Small intestine (tissue), 7 donors: ENCODE data around the gene MPHOSPH9. TPM values are rescaled to one million over a fixed set of nuclear protein-coding genes. Genes with fewer than 3 reads are reported as not detected.

ENCODE experiments used
- DNase-seq, 2 donors: peaks; one replicate each; pipeline versions ENCODE4 v3.0.0 to v3.0.0-alpha.2; 2013
- FAIRE-seq: peaks from 2 replicates; lab custom pipeline; 2012; peaks lifted over from hg19 to GRCh38; lab: Jason Lieb, UNC
- H3K27ac ChIP-seq, 3 donors: one replicate each; pipeline ENCODE4 v1.5.1; 2013; ENCODE audit warnings: low read length in 2 of 3, mild to moderate bottlenecking in 2 of 3, control low read depth in 1 of 3, inconsistent platforms in 1 of 3, low read depth in 1 of 3, moderate library complexity in 1 of 3
- H3K27me3 ChIP-seq, 3 donors: one replicate each; pipeline ENCODE4 v1.6.1; 2013; ENCODE audit warnings: low read length in 3 of 3, inconsistent platforms in 1 of 3; ENCODE audit not compliant: control insufficient read depth in 3 of 3, insufficient read depth in 3 of 3
- H3K36me3 ChIP-seq, 3 donors: one replicate each; pipeline ENCODE4 v1.6.1; 2013; ENCODE audit warnings: low read length in 3 of 3, inconsistent platforms in 1 of 3, low read depth in 1 of 3, mild to moderate bottlenecking in 1 of 3, moderate library complexity in 1 of 3; ENCODE audit not compliant: control insufficient read depth in 3 of 3, insufficient read depth in 2 of 3
- H3K4me1 ChIP-seq, 3 donors: one replicate each; pipeline ENCODE4 v1.6.1; 2013; ENCODE audit warnings: low read length in 2 of 3, inconsistent platforms in 1 of 3, low read depth in 1 of 3, mild to moderate bottlenecking in 1 of 3, moderate library complexity in 1 of 3; ENCODE audit not compliant: control insufficient read depth in 3 of 3, insufficient read depth in 2 of 3
- H3K4me3 ChIP-seq, 3 donors: one replicate each; pipeline ENCODE4 v1.5.1; 2013; ENCODE audit warnings: low read length in 3 of 3, control low read depth in 1 of 3, inconsistent platforms in 1 of 3, low read depth in 1 of 3, mild to moderate bottlenecking in 1 of 3, moderate library complexity in 1 of 3
- H3K9me3 ChIP-seq, 2 donors: one replicate each; pipeline ENCODE4 v1.6.1; 2013; ENCODE audit warnings: low read depth in 1 of 2, low read length in 1 of 2; ENCODE audit not compliant: control insufficient read depth in 2 of 2, insufficient read depth in 1 of 2
- WGBS, 3 donors: extraction: QIAGEN DNeasy Blood & Tissue Kit; methylation state at CpG; one replicate each; pipeline ENCODE4 v1.1.7; 2013; 5-methylcytosine and 5-hydroxymethylcytosine counted together
- polyA plus RNA-seq, 4 donors: library from polyadenylated mRNA; stranded (reverse) in 3 of 4; unstranded in 1 of 4; fragments of 200-250 nt in 3 of 4; fragments of 120-200 nt in 1 of 4; gene quantifications; one replicate each; pipeline versions ENCODE4 v1.2.1 to v1.2.3, GENCODE V29; 2013
- donor health status: healthy with polysubstance abuse.
- donor health status: control.
- donor health status: control.
- donor health status: Bipolar disorder and iron deficiency.
- donor health status: healthy.

MPHOSPH9 gene
- polyA plus RNA-seq, 4 donors = 1.6 to 16.4 (median 5.2) TPM

GRCh38 chr12:123107926-123108681 lies 124.8 kb downstream of the MPHOSPH9 start:
- FAIRE-seq (no peak), DNase-seq (no peak)
- H3K27ac ChIP-seq = no peak overlapping the region
- no peaks in the 10 kb centered on the region for H3K27me3 ChIP-seq
- H3K36me3 ChIP-seq = peaks cover 0 to 33% (median 0%) of the 10 kb centered on the region in 3 donors
- H3K9me3 ChIP-seq = no peaks in the 10 kb centered on the region
- WGBS, 3 donors = 79 to 89% (median 86%) methylated on average over 13 of the region's 13 CpGs
- H3K4me1 ChIP-seq = peaks cover 0 to 3% (median 0%) of the 10 kb centered on the region in 3 donors
- no peak overlapping the region for H3K4me3 ChIP-seq

- Histone ChIP-seq H3K9me3 (no peaks in the 10 kb centered on the region), H3K36me3 (peaks cover 0 to 34% (median 0%) of the 10 kb centered on the region in 3 donors), H3K27me3 (no peaks in the 10 kb centered on the region), H3K4me1 (peaks cover 0 to 3% (median 0%) of the 10 kb centered on the region in 3 donors), H3K27ac (peak overlapping the region in 2 of 3 donors; percentile 6 to 73), H3K4me3 (no peak overlapping the region)
- FAIRE-seq = no peak
- 62 to 78% (median 64%) methylated on average over 9 of the region's 9 CpGs for WGBS, 3 donors
- DNase-seq = peak in 1 of 2 donors; percentile 38
These were observed 126.1 kb downstream of the MPHOSPH9 start for GRCh38 chr12:123106640-123107359.

GRCh38 chr12:123105211-123105826 lies 127.6 kb downstream of the MPHOSPH9 start:
- DNase-seq (no peak), FAIRE-seq (no peak)
- peak overlapping the region in 1 of 3 donors; percentile 66 for H3K27ac ChIP-seq
- 85 to 93% (median 90%) methylated on average over 14 of the region's 14 CpGs for WGBS, 3 donors
- peaks cover 0 to 34% (median 0%) of the 10 kb centered on the region in 3 donors for H3K36me3 ChIP-seq
- no peaks in the 10 kb centered on the region for H3K27me3 ChIP-seq
- H3K4me3 ChIP-seq = no peak overlapping the region
- H3K9me3 ChIP-seq = no peaks in the 10 kb centered on the region
- H3K4me1 ChIP-seq = peaks cover 0 to 3% (median 0%) of the 10 kb centered on the region in 3 donors

GRCh38 chr12:123104809-123105208 lies 128.1 kb downstream of the MPHOSPH9 start:
- Histone ChIP-seq H3K9me3 (no peaks in the 10 kb centered on the region), H3K4me3 (no peak overlapping the region), H3K4me1 (peaks cover 0 to 3% (median 0%) of the 10 kb centered on the region in 3 donors), H3K27me3 (no peaks in the 10 kb centered on the region), H3K36me3 (peaks cover 0 to 30% (median 0%) of the 10 kb centered on the region in 3 donors), H3K27ac (peak overlapping the region in 1 of 3 donors; percentile 66)
- DNase-seq (no peak), FAIRE-seq (no peak)
- WGBS, 3 donors = 77 to 79% (median 78%) methylated on average over 4 of the region's 4 CpGs

Other genes starting within 250 kb of the MPHOSPH9 start
- 1 to 10 TPM; 2.2 to 8.0 (median 4.2) TPM for gene PITPNM2, start 82.1 kb downstream of the MPHOSPH9 start, polyA plus RNA-seq
- gene MTRFR, start 295 bp upstream of the MPHOSPH9 start, polyA plus RNA-seq = 10 to 100 TPM; 11.1 to 14.0 (median 12.4) TPM
- 10 to 100 TPM; 53.1 to 69.4 (median 58.8) TPM for gene CDK2AP1, start 38.7 kb upstream of the MPHOSPH9 start, polyA plus RNA-seq
- 10 to 100 TPM in 1 of 4 donors, 1 to 10 TPM in 3; 5.1 to 19.9 (median 6.5) TPM for gene SBNO1, start 131.7 kb upstream of the MPHOSPH9 start, polyA plus RNA-seq
- gene KMT5A, start 151.0 kb upstream of the MPHOSPH9 start, polyA plus RNA-seq = 10 to 100 TPM; 14.3 to 35.1 (median 18.6) TPM
- 1 to 10 TPM in 3 of 4 donors, under 1 TPM in 1; 0.45 to 5.1 (median 2.0) TPM for gene RILPL2, start 203.5 kb upstream of the MPHOSPH9 start, polyA plus RNA-seq
- gene SNRNP35, start 225.0 kb upstream of the MPHOSPH9 start, polyA plus RNA-seq = 10 to 100 TPM; 25.0 to 51.4 (median 31.8) TPM